GM23338 (cell line): Measurements from ENCODE around the gene SPATS2. TPM values are rescaled to one million over a fixed set of nuclear protein-coding genes. Genes with fewer than 3 reads are reported as not detected.

Experiments
- ATAC-seq: fragments of 200-7000 bp; cut with Tn5 transposase; 3 replicates; pipeline ENCODE4 v1.9.1; 2020
- DNase-seq: peaks from one replicate; pipeline ENCODE4 v3.0.0-alpha.2; 2015; ENCODE audit warnings: low spot score
- H2AFZ ChIP-seq: fragments of 200-600 bp; sonication (generic); 2 replicates; pipeline ENCODE4 v1.8.0; 2016; ENCODE audit warnings: antibody characterized with exemption, mild to moderate bottlenecking, moderate library complexity
- H3F3A ChIP-seq: fragments of 200-600 bp; sonication (generic); replicated peaks from 2 replicates; pipeline ENCODE4 v1.8.0; 2017; ENCODE audit warnings: antibody characterized with exemption, mixed run types, low read depth
- H3K27ac ChIP-seq: fragments of 200-600 bp; sonication (generic); 2 replicates; pipeline ENCODE4 v1.6.1; 2016; ENCODE audit warnings: low read depth
- H3K27me3 ChIP-seq: fragments of 200-600 bp; sonication (generic); 2 replicates; pipeline ENCODE4 v1.8.0; 2016; ENCODE audit warnings: mild to moderate bottlenecking, mixed run types, moderate library complexity; ENCODE audit not compliant: insufficient read depth
- H3K36me3 ChIP-seq: fragments of 200-600 bp; sonication (generic); 2 replicates; pipeline ENCODE4 v1.8.0; 2016; ENCODE audit warnings: mild to moderate bottlenecking; ENCODE audit not compliant: insufficient read depth
- H3K4me1 ChIP-seq: fragments of 200-600 bp; sonication (generic); 2 replicates; pipeline ENCODE4 v1.8.0; 2016; ENCODE audit warnings: mild to moderate bottlenecking, moderate library complexity; ENCODE audit not compliant: insufficient read depth
- H3K4me2 ChIP-seq: fragments of 200-600 bp; sonication (generic); 2 replicates; pipeline ENCODE4 v1.7.1; 2017; ENCODE audit warnings: mixed run types
- H3K4me3 ChIP-seq: fragments of 200-600 bp; sonication (generic); 2 replicates; pipeline ENCODE4 v1.6.1; 2016; ENCODE audit warnings: mixed run types
- H3K79me2 ChIP-seq: fragments of 200-600 bp; sonication (generic); replicated peaks from 2 replicates; pipeline ENCODE4 v1.8.0; 2017; ENCODE audit warnings: mild to moderate bottlenecking; ENCODE audit not compliant: insufficient read depth
- H3K9me2 ChIP-seq: fragments of 200-600 bp; sonication (generic); 2 replicates; pipeline ENCODE4 v1.8.0; 2017; ENCODE audit not compliant: insufficient read depth
- H4K20me1 ChIP-seq: fragments of 200-600 bp; sonication (generic); replicated peaks from 2 replicates; pipeline ENCODE4 v1.8.0; 2017; ENCODE audit warnings: mild to moderate bottlenecking; ENCODE audit not compliant: insufficient read depth
- H3K27ac Mint-ChIP-seq: 2 replicates; pipeline ENCODE4 v1.8.0; 2020; ENCODE audit warnings: inconsistent platforms, mild to moderate bottlenecking, moderate library complexity, mixed read lengths
- H3K27me3 Mint-ChIP-seq: 3 replicates; pipeline ENCODE4 v1.8.0; 2022; ENCODE audit warnings: low read depth, mild to moderate bottlenecking, moderate library complexity, mixed read lengths, inconsistent platforms; ENCODE audit not compliant: insufficient read depth, poor library complexity
- H3K36me3 Mint-ChIP-seq: 3 replicates; pipeline ENCODE4 v1.8.0; 2021; ENCODE audit warnings: low read depth, mild to moderate bottlenecking, inconsistent platforms, moderate library complexity, mixed read lengths
- H3K4me1 Mint-ChIP-seq: 3 replicates; pipeline ENCODE4 v1.8.0; 2020; ENCODE audit warnings: mild to moderate bottlenecking, inconsistent platforms, mixed read lengths
- H3K4me3 Mint-ChIP-seq: 3 replicates; pipeline ENCODE4 v1.8.0; 2021; ENCODE audit warnings: moderate library complexity, mild to moderate bottlenecking, inconsistent platforms, mixed read lengths
- H3K9me3 Mint-ChIP-seq: 3 replicates; pipeline ENCODE4 v1.8.0; 2020; ENCODE audit warnings: moderate library complexity, mild to moderate bottlenecking, inconsistent platforms, mixed read lengths
- EZH2 ChIP-seq: fragments of 200-600 bp; sonication (generic); IDR thresholded peaks from one replicate; pipeline ENCODE4 v1.8.0; 2017; ENCODE audit warnings: antibody characterized with exemption, mild to moderate bottlenecking, low read depth; ENCODE audit not compliant: unreplicated experiment
- EZH2phosphoT487 ChIP-seq: fragments of 200-600 bp; sonication (generic); IDR thresholded peaks from one replicate; pipeline ENCODE4 v1.8.1; 2018; ENCODE audit warnings: antibody characterized with exemption; ENCODE audit not compliant: unreplicated experiment
- JUNB ChIP-seq: IDR thresholded peaks from one replicate; pipeline ENCODE4 v1.6.1; 2016; ENCODE audit warnings: antibody characterized with exemption; ENCODE audit not compliant: unreplicated experiment
- NANOG ChIP-seq: IDR thresholded peaks from 2 replicates; pipeline ENCODE4 v1.6.1; 2016; ENCODE audit warnings: antibody characterized with exemption, borderline replicate concordance
- POLR2AphosphoS5 ChIP-seq: IDR thresholded peaks from 2 replicates; pipeline ENCODE4 v1.6.1; 2016; ENCODE audit warnings: antibody characterized with exemption, low read depth
- STAT1 ChIP-seq: IDR thresholded peaks from one replicate; pipeline ENCODE4 v1.6.1; 2016; ENCODE audit warnings: antibody characterized with exemption; ENCODE audit not compliant: unreplicated experiment
- ZNF114 ChIP-seq: fragments of 250-450 bp; sonication (Bioruptor Pico); IDR thresholded peaks from 2 replicates; pipeline ENCODE4 v1.5.0; 2020; ENCODE audit warnings: mild to moderate bottlenecking, moderate library complexity
- polyA plus RNA-seq: library from polyadenylated mRNA; unstranded; fragments of >200 nt; fragmentation: Nextera tagmentation; extraction: Ambion mirVana; gene quantifications from 2 replicates; pipeline ENCODE4 v1.2.1, GENCODE V29; 2016
- total RNA-seq: library from RNA; depleted of rRNA; stranded (reverse); fragments of >200 nt; shearing (Covaris generic); gene quantifications from 2 replicates; pipeline ENCODE4 v1.2.3, GENCODE V29; 2014
- TF ChIP-seq, protein P1 (sequence below): IDR thresholded peaks from one replicate; pipeline ENCODE4 v1.6.1; 2018; ENCODE audit warnings: antibody characterized with exemption; ENCODE audit not compliant: unreplicated experiment
- TF ChIP-seq, protein P2 (sequence below): IDR thresholded peaks from 2 replicates; pipeline ENCODE4 v1.6.1; 2016; ENCODE audit warnings: antibody characterized with exemption

Gene SPATS2
- total and polyA plus RNA-seq, 2 experiments from 2014 or later: 20.6 to 61.0 TPM

DNA sequence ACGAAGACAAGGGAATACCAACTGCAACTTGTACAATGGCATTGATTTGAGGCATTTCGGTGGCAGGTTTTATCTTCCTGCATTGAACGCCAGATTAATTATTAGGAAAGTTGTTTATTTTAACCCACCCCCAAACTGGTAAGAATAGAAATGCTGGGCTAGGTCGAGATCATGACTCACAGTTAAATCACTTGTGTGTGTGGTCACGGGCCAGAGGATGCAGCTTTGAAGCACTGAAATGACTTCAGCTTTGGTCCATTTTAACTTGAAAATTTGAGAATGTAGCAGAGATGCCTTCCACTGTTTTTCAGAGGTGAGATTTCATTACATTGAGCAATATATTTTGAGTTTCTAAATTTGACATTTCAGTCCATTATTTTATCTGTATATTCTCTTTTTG lies 148.0 kb downstream of the SPATS2 start:
- H4K20me1 ChIP-seq: no peaks in the 10 kb centered on the region; the same call in 1 of the 2 replicates
- H3K4me1 ChIP-seq: no peaks in the 10 kb centered on the region
- H3K79me2 ChIP-seq: no peaks in the 10 kb centered on the region
- H3K4me2 ChIP-seq: no peak overlapping the region
- no peak for TF ChIP-seq NANOG
- no peak for TF ChIP-seq ZNF114 (CRISPR knock-in tag)
- TF ChIP-seq, protein P1, sequence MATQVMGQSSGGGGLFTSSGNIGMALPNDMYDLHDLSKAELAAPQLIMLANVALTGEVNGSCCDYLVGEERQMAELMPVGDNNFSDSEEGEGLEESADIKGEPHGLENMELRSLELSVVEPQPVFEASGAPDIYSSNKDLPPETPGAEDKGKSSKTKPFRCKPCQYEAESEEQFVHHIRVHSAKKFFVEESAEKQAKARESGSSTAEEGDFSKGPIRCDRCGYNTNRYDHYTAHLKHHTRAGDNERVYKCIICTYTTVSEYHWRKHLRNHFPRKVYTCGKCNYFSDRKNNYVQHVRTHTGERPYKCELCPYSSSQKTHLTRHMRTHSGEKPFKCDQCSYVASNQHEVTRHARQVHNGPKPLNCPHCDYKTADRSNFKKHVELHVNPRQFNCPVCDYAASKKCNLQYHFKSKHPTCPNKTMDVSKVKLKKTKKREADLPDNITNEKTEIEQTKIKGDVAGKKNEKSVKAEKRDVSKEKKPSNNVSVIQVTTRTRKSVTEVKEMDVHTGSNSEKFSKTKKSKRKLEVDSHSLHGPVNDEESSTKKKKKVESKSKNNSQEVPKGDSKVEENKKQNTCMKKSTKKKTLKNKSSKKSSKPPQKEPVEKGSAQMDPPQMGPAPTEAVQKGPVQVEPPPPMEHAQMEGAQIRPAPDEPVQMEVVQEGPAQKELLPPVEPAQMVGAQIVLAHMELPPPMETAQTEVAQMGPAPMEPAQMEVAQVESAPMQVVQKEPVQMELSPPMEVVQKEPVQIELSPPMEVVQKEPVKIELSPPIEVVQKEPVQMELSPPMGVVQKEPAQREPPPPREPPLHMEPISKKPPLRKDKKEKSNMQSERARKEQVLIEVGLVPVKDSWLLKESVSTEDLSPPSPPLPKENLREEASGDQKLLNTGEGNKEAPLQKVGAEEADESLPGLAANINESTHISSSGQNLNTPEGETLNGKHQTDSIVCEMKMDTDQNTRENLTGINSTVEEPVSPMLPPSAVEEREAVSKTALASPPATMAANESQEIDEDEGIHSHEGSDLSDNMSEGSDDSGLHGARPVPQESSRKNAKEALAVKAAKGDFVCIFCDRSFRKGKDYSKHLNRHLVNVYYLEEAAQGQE: no peak
- no peak for TF ChIP-seq EZH2phosphoT487
- TF ChIP-seq STAT1: no peak
- no peak for TF ChIP-seq POLR2AphosphoS5
- TF ChIP-seq, protein P2, sequence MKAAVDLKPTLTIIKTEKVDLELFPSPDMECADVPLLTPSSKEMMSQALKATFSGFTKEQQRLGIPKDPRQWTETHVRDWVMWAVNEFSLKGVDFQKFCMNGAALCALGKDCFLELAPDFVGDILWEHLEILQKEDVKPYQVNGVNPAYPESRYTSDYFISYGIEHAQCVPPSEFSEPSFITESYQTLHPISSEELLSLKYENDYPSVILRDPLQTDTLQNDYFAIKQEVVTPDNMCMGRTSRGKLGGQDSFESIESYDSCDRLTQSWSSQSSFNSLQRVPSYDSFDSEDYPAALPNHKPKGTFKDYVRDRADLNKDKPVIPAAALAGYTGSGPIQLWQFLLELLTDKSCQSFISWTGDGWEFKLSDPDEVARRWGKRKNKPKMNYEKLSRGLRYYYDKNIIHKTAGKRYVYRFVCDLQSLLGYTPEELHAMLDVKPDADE: no peak
- no peak for TF ChIP-seq EZH2
- H3F3A ChIP-seq: no peaks in the 10 kb centered on the region
- no peak for ATAC-seq
- no peaks in the 10 kb centered on the region for H3K9me2 ChIP-seq
- H2AFZ ChIP-seq: no peak overlapping the region
- Mint-ChIP-seq H3K4me1 (no peaks in the 10 kb centered on the region), H3K4me3 (no peak overlapping the region), H3K36me3 (peaks cover under 1% of the 10 kb centered on the region; the same call in 2 of the 3 replicates), H3K27ac (no peak overlapping the region), H3K27me3 (no peaks in the 10 kb centered on the region), H3K9me3 (no peaks in the 10 kb centered on the region)
- H3K27ac ChIP-seq: no peak overlapping the region
- no peak overlapping the region for H3K4me3 ChIP-seq
- no peaks in the 10 kb centered on the region for H3K27me3 ChIP-seq
- H3K36me3 ChIP-seq: no peaks in the 10 kb centered on the region
- DNase-seq: no peak

DNA sequence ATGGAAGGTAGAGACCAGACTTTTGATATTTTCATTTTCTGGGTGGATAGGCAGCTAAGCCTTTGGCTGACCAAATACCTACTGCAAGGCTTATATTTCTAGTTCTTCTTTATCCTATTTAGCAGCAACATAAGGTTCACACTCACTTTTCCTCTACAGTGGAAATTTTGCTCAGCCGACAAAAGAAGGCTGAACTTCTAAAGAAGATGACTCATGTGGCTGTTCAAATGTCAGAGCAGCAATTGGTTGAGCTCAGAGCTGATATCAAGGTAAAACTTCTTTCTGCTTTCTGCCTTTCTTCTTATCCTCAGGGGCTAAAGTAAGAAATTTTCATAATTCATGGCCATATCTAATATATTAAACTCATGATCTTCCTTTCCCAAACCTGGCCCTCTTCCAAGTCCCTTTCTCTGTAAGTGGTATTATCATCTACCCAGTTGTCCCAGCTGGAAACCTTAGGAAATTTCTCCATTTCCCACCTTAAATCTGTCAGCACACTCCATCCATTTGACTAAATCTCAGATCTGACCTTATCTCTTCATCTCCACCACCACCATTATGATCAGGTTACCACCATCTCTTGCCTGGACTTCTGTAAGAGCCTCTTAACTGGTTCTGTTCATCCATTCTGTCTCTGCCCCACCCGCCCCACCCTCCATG lies 151.8 kb downstream of the SPATS2 start:
- DNase-seq: no peak
- TF ChIP-seq JUNB (no peak), POLR2AphosphoS5 (no peak), NANOG (no peak), STAT1 (no peak)
- TF ChIP-seq, protein P1: no peak

More for the DNA sequence above, 151.8 kb downstream of the SPATS2 start:
- Histone ChIP-seq H3K4me2 (no peak overlapping the region), H3K36me3 (no peaks in the 10 kb centered on the region), H3K27me3 (no peaks in the 10 kb centered on the region), H3F3A (no peaks in the 10 kb centered on the region), H3K27ac (no peak overlapping the region), H4K20me1 (no peaks in the 10 kb centered on the region; the same call in 1 of the 2 replicates), H3K4me1 (no peaks in the 10 kb centered on the region), H3K79me2 (no peaks in the 10 kb centered on the region), H3K4me3 (no peak overlapping the region), H3K9me2 (no peaks in the 10 kb centered on the region), H2AFZ (no peak overlapping the region)
- peaks cover 6% of the 10 kb centered on the region for H3K36me3 Mint-ChIP-seq
- H3K9me3 Mint-ChIP-seq: no peaks in the 10 kb centered on the region
- H3K27ac Mint-ChIP-seq: no peak overlapping the region
- no peak overlapping the region for H3K4me3 Mint-ChIP-seq
- H3K27me3 Mint-ChIP-seq: no peaks in the 10 kb centered on the region
- H3K4me1 Mint-ChIP-seq: no peaks in the 10 kb centered on the region
- ATAC-seq: no peak
